CD4-positive, alpha-beta memory T cell (primary cell): ENCODE results near the gene SAP130. TPM values are rescaled to one million over a fixed set of nuclear protein-coding genes. Genes with fewer than 3 reads are reported as not detected.

ENCODE experiments used
- CTCF ChIA-PET: fragments of 350-600 bp; sonication (Branson Sonifier 250); formaldehyde crosslinking; loops from one replicate; lab custom pipeline; 2021; ENCODE audit warnings: inconsistent platforms; ENCODE audit not compliant: partially characterized antibody; lab: Charles Lee
- POLR2A ChIA-PET: fragments of 350-600 bp; sonication (Branson Sonifier 250); formaldehyde crosslinking; loops from one replicate; lab custom pipeline; 2021; ENCODE audit not compliant: partially characterized antibody; lab: Charles Lee
- DNase-seq, 5 donors: peaks; one replicate each; pipeline versions ENCODE4 v3.0.0 to v3.0.0-alpha.2; 2020 to 2022; ENCODE audit warnings: mixed read lengths in 1 of 5
- H3K27ac ChIP-seq: one replicate; pipeline ENCODE4 v1.7.0; 2013; ENCODE audit warnings: low read depth, low read length
- H3K27me3 ChIP-seq: 2 replicates; pipeline ENCODE4 v1.7.0; 2013; ENCODE audit warnings: mild to moderate bottlenecking, low read length, moderate library complexity; ENCODE audit not compliant: insufficient read depth
- H3K36me3 ChIP-seq: 2 replicates; pipeline ENCODE4 v1.7.0; 2013; ENCODE audit warnings: mild to moderate bottlenecking, low read length, moderate library complexity; ENCODE audit not compliant: insufficient read depth
- H3K4me1 ChIP-seq: 2 replicates; pipeline ENCODE4 v1.7.0; 2013; ENCODE audit warnings: mild to moderate bottlenecking, low read length, moderate library complexity; ENCODE audit not compliant: insufficient read depth
- H3K4me3 ChIP-seq, 2 donors: one replicate each; pipeline ENCODE4 v1.7.0; 2013; ENCODE audit warnings: low read length in 2 of 2, mild to moderate bottlenecking in 1 of 2
- H3K9me3 ChIP-seq, 2 donors: one replicate each; pipeline ENCODE4 v1.7.0; 2013; ENCODE audit warnings: low read length in 2 of 2, control low read depth in 1 of 2; ENCODE audit not compliant: control insufficient read depth in 1 of 2
- H3K27ac Mint-ChIP-seq, 7 donors: one replicate each; pipeline ENCODE4 v1.8.0; 2020 to 2021; ENCODE audit warnings: mixed read lengths in 7 of 7, mild to moderate bottlenecking in 6 of 7, inconsistent platforms in 3 of 7, moderate library complexity in 3 of 7
- H3K27me3 Mint-ChIP-seq, 2 donors: one replicate each; pipeline ENCODE4 v1.8.0; 2020 to 2021; ENCODE audit warnings: mixed read lengths in 2 of 2
- H3K36me3 Mint-ChIP-seq, 2 donors: one replicate each; pipeline ENCODE4 v1.8.0; 2020 to 2021; ENCODE audit warnings: mixed read lengths in 2 of 2, inconsistent platforms in 1 of 2, mild to moderate bottlenecking in 1 of 2
- H3K4me1 Mint-ChIP-seq, 4 donors: one replicate each; pipeline ENCODE4 v1.8.0; 2020 to 2021; ENCODE audit warnings: mixed read lengths in 4 of 4, mild to moderate bottlenecking in 1 of 4
- H3K4me3 Mint-ChIP-seq, 8 donors: one replicate each; pipeline ENCODE4 v1.8.0; 2020 to 2021; ENCODE audit warnings: mixed read lengths in 8 of 8, mild to moderate bottlenecking in 7 of 8, moderate library complexity in 6 of 8, inconsistent platforms in 3 of 8
- H3K9me3 Mint-ChIP-seq, 8 donors: one replicate each; pipeline ENCODE4 v1.8.0; 2020 to 2021; ENCODE audit warnings: mixed read lengths in 8 of 8, mild to moderate bottlenecking in 5 of 8, inconsistent platforms in 3 of 8, moderate library complexity in 1 of 8
- intact Hi-C: fragments of 100-400 bp; cut with micrococcal nuclease; formaldehyde crosslinking; loops from one replicate; pipeline ENCODE4 v1.15.1; 2023
- polyA plus RNA-seq, 2 donors: library from polyadenylated mRNA; unstranded; fragments of 300-500 nt; fragmentation: Illumina TruSeq; gene quantifications; one replicate each; pipeline ENCODE4 v1.2.3, GENCODE V29; 2021
- total RNA-seq, 2 experiments: library from RNA; stranded (reverse); gene quantifications; one replicate each; pipeline ENCODE4 v1.2.3, GENCODE V29; 2021

SAP130 gene
- total and polyA plus RNA-seq, 4 experiments from 2014 or later = 3.1 to 30.2 (median 21.7) TPM

- Histone ChIP-seq H3K27me3 (no peaks in the 10 kb centered on the region), H3K4me3 (peak overlapping the region; percentile 7 to 73), H3K27ac (peak overlapping the region; percentile 65), H3K9me3 (no peaks in the 10 kb centered on the region), H3K4me1 (peaks cover 23% of the 10 kb centered on the region), H3K36me3 (no peaks in the 10 kb centered on the region)
- Mint-ChIP-seq H3K4me3 (peak overlapping the region; percentile 94 to 99 (median 98)), H3K9me3 (peaks cover 0 to 2% (median 0%) of the 10 kb centered on the region in 8 donors), H3K27ac (peak overlapping the region; percentile 79 to 98 (median 97)), H3K4me1 (peaks cover 16 to 24% (median 23%) of the 10 kb centered on the region in 4 donors), H3K36me3 (peaks cover 11 to 14% of the 10 kb centered on the region in 2 donors), H3K27me3 (no peaks in the 10 kb centered on the region)
- ChIA-PET POLR2A (no interaction called here), CTCF (no interaction called here)
- intact Hi-C loops = loop anchor here (2.0 to 10.0 kb wide), 3 partner anchors 140 to 642 kb away; partner anchors contain the start of genes MAP3K2 and WDR33
- no peak for DNase-seq
Observed at GRCh38 chr2:128026448-128027277, 1.2 kb downstream of the SAP130 start.

- ChIA-PET CTCF (interaction anchor here (0.7 kb wide), 1 partner anchor 76 kb away, joined by 3 read pairs; no protein-coding TSS in a partner anchor), POLR2A (interaction anchor here (1.2 kb wide), 1 partner anchor 323 kb away, joined by 3 read pairs; no protein-coding TSS in a partner anchor)
- Mint-ChIP-seq H3K27me3 (no peaks in the 10 kb centered on the region), H3K27ac (no peak overlapping the region), H3K36me3 (peaks cover 13 to 21% of the 10 kb centered on the region in 2 donors), H3K9me3 (peaks cover 0 to 2% (median 0%) of the 10 kb centered on the region in 8 donors), H3K4me1 (peaks cover 16 to 26% (median 23%) of the 10 kb centered on the region in 4 donors), H3K4me3 (no peak overlapping the region)
- intact Hi-C loops = loop anchor here (5.0 to 10.0 kb wide), 2 partner anchors 213 to 640 kb away; partner anchors contain the start of genes MAP3K2 and WDR33
- Histone ChIP-seq H3K9me3 (no peaks in the 10 kb centered on the region), H3K36me3 (no peaks in the 10 kb centered on the region), H3K4me1 (peaks cover 23% of the 10 kb centered on the region), H3K27ac (no peak overlapping the region), H3K4me3 (no peak overlapping the region), H3K27me3 (no peaks in the 10 kb centered on the region)
- no peak for DNase-seq
Observed at GRCh38 chr2:128024816-128025215, 3.0 kb downstream of the SAP130 start.

- CTCF ChIA-PET = no interaction called here
- POLR2A ChIA-PET = no interaction called here
- H3K36me3 ChIP-seq = peaks cover 46% of the 10 kb centered on the region
Observed at GRCh38 chr2:128017561-128017960, 10.3 kb downstream of the SAP130 start.

GRCh38 chr2:128016620-128017019, 11.2 kb downstream of the SAP130 start:
- no peak for DNase-seq
- Mint-ChIP-seq H3K4me3 (no peak overlapping the region), H3K9me3 (no peaks in the 10 kb centered on the region), H3K36me3 (peaks cover 40 to 52% of the 10 kb centered on the region in 2 donors), H3K27ac (no peak overlapping the region), H3K27me3 (no peaks in the 10 kb centered on the region), H3K4me1 (peaks cover 0 to 3% (median 0%) of the 10 kb centered on the region in 4 donors)
- no peak overlapping the region for H3K27ac ChIP-seq
- intact Hi-C loops = no loop called here
- H3K27me3 ChIP-seq = no peaks in the 10 kb centered on the region
- peaks cover 49% of the 10 kb centered on the region for H3K36me3 ChIP-seq
- H3K4me1 ChIP-seq = no peaks in the 10 kb centered on the region
- ChIA-PET CTCF (no interaction called here), POLR2A (interaction anchor here (0.5 kb wide), 1 partner anchor 499 kb away, joined by 3 read pairs; no protein-coding TSS in a partner anchor)
- no peak overlapping the region for H3K4me3 ChIP-seq
- H3K9me3 ChIP-seq = no peaks in the 10 kb centered on the region

More at GRCh38 chr2:128017561-128017960, 10.3 kb downstream of the SAP130 start:
- intact Hi-C loops = no loop called here
- Histone ChIP-seq H3K4me3 (no peak overlapping the region), H3K9me3 (no peaks in the 10 kb centered on the region), H3K27me3 (no peaks in the 10 kb centered on the region), H3K4me1 (no peaks in the 10 kb centered on the region), H3K27ac (no peak overlapping the region)
- Mint-ChIP-seq H3K27ac (peak overlapping the region in 1 of 7 donors; percentile 32), H3K27me3 (no peaks in the 10 kb centered on the region), H3K36me3 (peaks cover 41 to 54% of the 10 kb centered on the region in 2 donors), H3K9me3 (no peaks in the 10 kb centered on the region), H3K4me3 (no peak overlapping the region), H3K4me1 (peaks cover 0 to 9% (median under 1%) of the 10 kb centered on the region in 4 donors)
- DNase-seq = no peak

- H3K27me3 Mint-ChIP-seq = no peaks in the 10 kb centered on the region
- no peak overlapping the region for H3K4me3 Mint-ChIP-seq
- H3K27me3 ChIP-seq = no peaks in the 10 kb centered on the region
- H3K4me3 ChIP-seq = no peak overlapping the region
- POLR2A ChIA-PET = no interaction called here
- peaks cover 71 to 77% of the 10 kb centered on the region in 2 donors for H3K36me3 Mint-ChIP-seq
- H3K4me1 ChIP-seq = no peaks in the 10 kb centered on the region
- no peaks in the 10 kb centered on the region for H3K9me3 Mint-ChIP-seq
- H3K9me3 ChIP-seq = no peaks in the 10 kb centered on the region
- H3K27ac Mint-ChIP-seq = peak overlapping the region in 1 of 7 donors; percentile 54
- no peak for DNase-seq
- intact Hi-C loops = no loop called here
- no peak overlapping the region for H3K27ac ChIP-seq
- CTCF ChIA-PET = no interaction called here
- H3K4me1 Mint-ChIP-seq = peaks cover 0 to 2% (median 0%) of the 10 kb centered on the region in 4 donors
- H3K36me3 ChIP-seq = peaks cover 84% of the 10 kb centered on the region
Observed at GRCh38 chr2:128012698-128013097, 15.2 kb downstream of the SAP130 start.

GRCh38 chr2:128008074-128008672, 19.7 kb downstream of the SAP130 start:
- DNase-seq = no peak
- Histone ChIP-seq H3K36me3 (peaks cover 80% of the 10 kb centered on the region), H3K27ac (no peak overlapping the region), H3K9me3 (no peaks in the 10 kb centered on the region), H3K4me1 (no peaks in the 10 kb centered on the region), H3K27me3 (no peaks in the 10 kb centered on the region), H3K4me3 (no peak overlapping the region)
- Mint-ChIP-seq H3K4me3 (no peak overlapping the region), H3K36me3 (peaks cover 75 to 81% of the 10 kb centered on the region in 2 donors), H3K9me3 (no peaks in the 10 kb centered on the region), H3K27me3 (no peaks in the 10 kb centered on the region), H3K27ac (peak overlapping the region in 3 of 7 donors; percentile 3 to 66 (median 42)), H3K4me1 (peaks cover 0 to 4% (median 1%) of the 10 kb centered on the region in 4 donors)
- intact Hi-C loops = no loop called here
- ChIA-PET CTCF (no interaction called here), POLR2A (no interaction called here)

- DNase-seq = no peak
- no peaks in the 10 kb centered on the region for H3K9me3 ChIP-seq
- ChIA-PET POLR2A (no interaction called here), CTCF (no interaction called here)
- Mint-ChIP-seq H3K27ac (peak overlapping the region in 1 of 7 donors; percentile 19), H3K9me3 (no peaks in the 10 kb centered on the region), H3K4me1 (peaks cover 0 to 4% (median 1%) of the 10 kb centered on the region in 4 donors), H3K4me3 (no peak overlapping the region), H3K27me3 (no peaks in the 10 kb centered on the region), H3K36me3 (peaks cover 74 to 82% of the 10 kb centered on the region in 2 donors)
- H3K27ac ChIP-seq = no peak overlapping the region
- intact Hi-C loops = no loop called here
- H3K4me1 ChIP-seq = no peaks in the 10 kb centered on the region
- peaks cover 70% of the 10 kb centered on the region for H3K36me3 ChIP-seq
- no peak overlapping the region for H3K4me3 ChIP-seq
- H3K27me3 ChIP-seq = no peaks in the 10 kb centered on the region
Observed at GRCh38 chr2:128004509-128004908, 23.4 kb downstream of the SAP130 start.
